ENCODE measurements around the gene FREM1.

The FREM1 gene

DNA sequence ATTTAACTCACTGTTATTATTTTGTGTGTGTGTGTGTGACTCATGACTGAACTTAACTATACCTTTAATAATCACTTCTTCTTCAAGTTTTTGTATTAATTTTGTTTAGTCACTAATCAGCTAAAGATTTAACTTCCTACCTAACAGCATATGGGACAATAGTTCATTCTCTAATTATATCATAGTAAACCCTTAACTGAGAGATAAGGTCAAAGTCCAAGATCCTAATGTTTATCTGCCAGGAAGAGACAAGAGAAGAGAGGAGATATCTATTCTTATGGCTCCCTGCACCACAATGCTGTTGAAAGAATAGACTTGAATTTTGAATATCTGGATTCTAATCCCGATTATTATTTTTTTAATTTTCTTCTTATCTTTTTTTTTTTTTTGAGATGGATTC is 28.1 kb downstream of the FREM1 start:
- DNase-seq (no peak), ATAC-seq (replicated peaks) (no peak)
- Mint-ChIP-seq H3K36me3 (ENCODE audit: insufficient read depth) (no peaks in the 10 kb centered on the region), H3K4me1 (ENCODE audit: low read depth in 2 of 2) (no peaks in the 10 kb centered on the region), H3K27ac (no peak overlapping the region), H3K9me3 (no peaks in the 10 kb centered on the region), H3K27me3 (peaks cover 0 to 6% of the 10 kb centered on the region in 2 donors), H3K4me3 (no peak overlapping the region)

DNA sequence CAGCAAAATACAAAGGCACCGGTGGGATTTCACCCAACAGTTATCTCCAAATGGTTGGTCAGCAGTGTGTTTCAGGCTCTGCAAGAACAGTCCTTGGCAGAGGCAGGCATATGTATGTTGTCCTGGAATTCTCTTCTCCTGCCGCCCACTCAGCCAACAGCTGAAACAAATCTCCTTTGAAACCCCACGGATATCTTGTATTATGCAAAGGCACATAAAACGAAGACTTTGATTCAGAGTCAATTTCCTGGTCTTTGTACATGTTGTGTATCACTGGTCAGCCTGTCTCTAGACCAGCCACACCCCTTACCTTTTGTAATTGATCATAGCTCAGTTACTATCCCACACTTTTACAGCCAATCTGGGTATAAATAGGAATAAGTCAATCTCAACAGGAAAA is 29.2 kb downstream of the FREM1 start:
- ATAC-seq (replicated peaks): no peak
- no peak overlapping the region for H3K4me3 Mint-ChIP-seq
- no peaks in the 10 kb centered on the region for H3K9me3 Mint-ChIP-seq
- peaks cover 0 to 6% of the 10 kb centered on the region in 2 donors for H3K27me3 Mint-ChIP-seq
- no peak overlapping the region for H3K27ac Mint-ChIP-seq
- H3K36me3 Mint-ChIP-seq (ENCODE audit: insufficient read depth): no peaks in the 10 kb centered on the region
- no peaks in the 10 kb centered on the region for H3K4me1 Mint-ChIP-seq (ENCODE audit: low read depth in 2 of 2)
- DNase-seq: no peak

DNA sequence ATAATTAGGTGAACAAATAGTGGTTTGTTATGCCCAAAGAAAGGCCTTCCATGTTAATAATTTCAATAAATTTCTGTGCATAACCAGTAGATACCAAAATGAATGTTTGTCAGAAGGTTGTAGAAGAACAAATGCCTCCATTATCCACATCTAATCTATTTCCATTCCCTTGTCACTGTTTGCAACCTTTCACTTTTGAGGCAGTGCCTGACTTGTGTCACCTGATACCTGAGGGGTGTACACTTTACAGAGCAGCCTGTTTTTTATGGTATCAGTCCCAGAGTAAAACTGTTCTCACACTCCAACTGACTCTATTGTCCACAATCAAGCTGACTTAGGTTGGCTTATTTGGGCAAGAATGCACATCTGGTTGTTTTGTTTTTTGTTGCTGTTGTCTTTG is 40.1 kb downstream of the FREM1 start:
- Mint-ChIP-seq H3K4me3 (no peak overlapping the region), H3K27ac (no peak overlapping the region), H3K27me3 (no peaks in the 10 kb centered on the region), H3K9me3 (peaks cover 0 to 5% of the 10 kb centered on the region in 2 donors), H3K4me1 (ENCODE audit: low read depth in 2 of 2) (no peaks in the 10 kb centered on the region), H3K36me3 (ENCODE audit: insufficient read depth) (no peaks in the 10 kb centered on the region)
- DNase-seq (no peak), ATAC-seq (replicated peaks) (no peak)

DNA sequence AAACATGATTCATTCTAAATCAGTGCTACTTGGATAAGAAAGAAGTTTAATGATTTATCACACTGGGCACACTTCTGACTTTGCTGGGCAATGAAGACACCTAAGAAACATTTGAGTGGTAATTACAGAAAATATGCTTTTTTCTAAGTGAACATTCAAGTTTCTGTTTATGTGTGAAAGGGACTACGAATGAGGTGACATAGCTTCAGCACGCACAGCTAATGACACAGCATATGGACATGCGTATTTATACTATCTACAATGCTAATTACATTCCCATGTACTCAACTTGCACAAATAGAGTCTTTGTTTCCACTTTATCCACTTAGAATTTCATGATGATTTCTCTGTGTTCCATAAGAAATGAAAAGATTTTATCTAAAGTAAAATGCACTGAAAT is 40.6 kb downstream of the FREM1 start:
- peaks cover 0 to 5% of the 10 kb centered on the region in 2 donors for H3K9me3 Mint-ChIP-seq
- no peaks in the 10 kb centered on the region for H3K36me3 Mint-ChIP-seq (ENCODE audit: insufficient read depth)
- H3K4me1 Mint-ChIP-seq (ENCODE audit: low read depth in 2 of 2): no peaks in the 10 kb centered on the region
- ATAC-seq (replicated peaks) (no peak), DNase-seq (no peak)
- no peak overlapping the region for H3K4me3 Mint-ChIP-seq
- no peaks in the 10 kb centered on the region for H3K27me3 Mint-ChIP-seq
- no peak overlapping the region for H3K27ac Mint-ChIP-seq

DNA sequence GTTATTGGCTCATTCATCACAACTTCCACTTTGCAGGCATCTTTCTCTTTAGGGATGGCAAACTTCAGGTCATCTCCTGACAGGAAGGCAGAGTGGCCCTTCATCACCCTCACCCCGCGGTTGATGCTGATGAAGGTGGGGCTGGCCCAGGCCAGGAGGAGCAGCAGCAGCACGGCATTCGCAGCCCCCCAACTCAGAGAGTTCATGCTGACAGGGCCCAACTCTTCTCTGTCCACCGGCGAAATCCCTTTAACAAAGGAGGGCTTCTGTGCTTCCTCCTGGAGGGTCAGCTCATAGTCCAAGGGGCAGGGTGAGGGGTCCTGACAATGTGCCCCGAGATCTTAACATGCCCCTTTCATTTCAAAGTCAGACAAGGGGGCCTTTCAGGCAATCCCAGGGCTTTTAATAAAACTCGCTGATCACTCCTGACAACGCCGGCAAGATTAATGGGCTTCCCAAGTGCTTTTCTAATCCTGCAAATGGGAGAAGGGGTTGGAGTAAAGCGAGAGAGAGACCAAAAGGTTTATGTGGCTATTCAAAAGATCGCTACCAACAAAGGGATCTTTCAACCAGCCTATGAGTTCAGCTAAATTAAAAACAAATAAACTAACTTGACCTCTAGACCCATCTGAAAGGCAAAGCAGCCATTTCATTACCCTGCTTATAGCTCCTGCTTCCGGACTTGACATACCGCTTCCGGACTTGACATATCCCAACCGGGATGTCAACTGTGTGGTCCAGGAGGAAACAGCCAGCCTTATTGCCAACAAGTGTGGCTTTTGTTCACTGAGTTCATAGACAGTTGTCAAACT is 41.2 kb downstream of the FREM1 start:
- no peaks in the 10 kb centered on the region for H3K4me1 Mint-ChIP-seq (ENCODE audit: low read depth in 2 of 2)
- no peak overlapping the region for H3K4me3 Mint-ChIP-seq
- no peaks in the 10 kb centered on the region for H3K27me3 Mint-ChIP-seq
- DNase-seq (no peak), ATAC-seq (replicated peaks) (no peak)
- peaks cover 0 to 5% of the 10 kb centered on the region in 2 donors for H3K9me3 Mint-ChIP-seq
- H3K27ac Mint-ChIP-seq: no peak overlapping the region
- H3K36me3 Mint-ChIP-seq (ENCODE audit: insufficient read depth): no peaks in the 10 kb centered on the region

DNA sequence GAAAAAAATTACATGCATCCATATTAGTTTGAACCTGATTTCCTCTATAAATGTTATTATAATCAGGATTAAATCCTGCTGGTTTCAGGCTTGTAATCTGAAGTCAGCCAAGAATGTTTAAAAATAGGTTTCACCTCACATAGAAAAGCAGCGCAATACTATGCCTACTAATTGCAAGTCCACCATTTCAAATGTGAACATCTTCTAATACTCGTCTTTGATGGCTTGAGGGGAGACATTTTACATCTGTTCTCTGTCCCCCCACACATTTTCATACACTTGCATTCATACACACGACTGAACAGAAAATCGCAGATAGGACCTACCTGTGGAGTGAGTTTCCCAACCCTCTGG is 41.8 kb downstream of the FREM1 start:
- Mint-ChIP-seq H3K9me3 (no peaks in the 10 kb centered on the region), H3K4me1 (ENCODE audit: low read depth in 2 of 2) (no peaks in the 10 kb centered on the region), H3K4me3 (no peak overlapping the region), H3K36me3 (ENCODE audit: insufficient read depth) (no peaks in the 10 kb centered on the region), H3K27ac (no peak overlapping the region), H3K27me3 (no peaks in the 10 kb centered on the region)
- DNase-seq (no peak), ATAC-seq (replicated peaks) (no peak)

DNA sequence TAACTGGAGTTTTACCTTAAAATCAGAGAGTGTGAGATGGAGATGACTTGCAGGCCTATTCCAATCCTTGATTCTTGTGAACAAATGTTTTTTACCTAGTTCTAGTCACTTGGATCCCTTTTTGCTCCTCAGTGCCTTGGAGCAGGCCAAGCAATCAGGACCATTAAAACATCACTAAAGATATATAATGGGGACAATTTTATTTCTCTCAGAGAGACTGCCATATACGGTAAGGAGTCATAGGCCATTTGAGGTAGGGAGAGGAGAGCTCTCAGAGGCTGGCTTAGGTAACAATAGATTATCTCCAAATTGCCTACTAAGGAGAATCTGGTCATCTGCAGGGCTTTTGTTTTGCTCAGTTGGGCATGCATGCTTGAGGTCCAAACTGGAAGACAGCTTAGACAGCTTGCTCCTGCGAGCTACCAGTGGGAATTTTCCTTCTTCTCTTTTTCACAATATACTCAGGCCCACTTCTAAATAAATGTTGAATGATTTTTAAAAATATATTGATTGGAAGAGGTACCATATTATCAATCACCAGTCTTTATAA is 44.0 kb downstream of the FREM1 start:
- no peak for DNase-seq
- peaks cover 0 to 9% of the 10 kb centered on the region in 2 donors for H3K9me3 Mint-ChIP-seq
- ATAC-seq (replicated peaks): no peak
- no peaks in the 10 kb centered on the region for H3K36me3 Mint-ChIP-seq (ENCODE audit: insufficient read depth)
- H3K4me3 Mint-ChIP-seq: no peak overlapping the region
- no peaks in the 10 kb centered on the region for H3K27me3 Mint-ChIP-seq
- no peak overlapping the region for H3K27ac Mint-ChIP-seq
- H3K4me1 Mint-ChIP-seq (ENCODE audit: low read depth in 2 of 2): no peaks in the 10 kb centered on the region

DNA sequence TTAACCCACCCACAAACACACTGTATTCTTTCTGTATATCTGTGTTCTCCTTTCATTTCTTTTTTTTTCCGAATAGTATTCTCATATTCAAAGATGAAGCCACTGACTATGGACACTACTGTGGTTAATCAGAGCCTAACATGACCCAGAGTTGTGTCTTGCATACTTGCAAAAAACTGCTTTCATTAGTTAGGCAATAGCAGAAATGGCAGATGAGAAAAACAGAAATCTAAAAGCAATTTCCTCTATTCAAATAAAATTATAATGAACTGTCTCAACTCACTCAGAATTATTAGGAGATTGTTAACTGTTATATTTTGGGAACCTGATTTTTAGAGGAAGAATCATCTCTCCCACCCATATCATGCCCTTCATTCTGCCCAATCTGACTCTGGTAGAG is 45.9 kb downstream of the FREM1 start:
- H3K4me3 Mint-ChIP-seq: no peak overlapping the region
- ATAC-seq (replicated peaks): no peak
- no peak overlapping the region for H3K27ac Mint-ChIP-seq

DNA sequence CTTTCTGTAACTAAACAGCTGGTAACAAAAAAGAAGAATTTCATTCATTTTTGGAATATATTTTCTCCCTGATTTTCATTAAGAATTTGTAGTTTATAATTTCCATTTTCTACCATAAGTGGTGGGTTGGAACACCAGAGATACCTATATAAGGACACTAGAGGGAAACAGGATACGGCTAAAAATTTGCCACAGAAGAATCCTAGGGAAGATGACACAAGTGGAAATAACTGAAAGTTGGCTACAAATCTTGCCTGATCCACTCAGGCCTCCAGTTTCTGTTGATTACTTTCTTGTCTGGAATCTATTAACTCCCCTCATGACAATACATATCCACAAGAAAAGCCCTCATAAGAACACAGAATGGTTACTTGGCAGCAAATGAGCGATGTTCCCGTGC is 46.8 kb downstream of the FREM1 start:
- no peak for ATAC-seq (replicated peaks)

More for the DNA sequence above, 45.9 kb downstream of the FREM1 start:
- no peaks in the 10 kb centered on the region for H3K4me1 Mint-ChIP-seq (ENCODE audit: low read depth in 2 of 2)
- H3K9me3 Mint-ChIP-seq: peaks cover 0 to 9% of the 10 kb centered on the region in 2 donors
- H3K36me3 Mint-ChIP-seq (ENCODE audit: insufficient read depth): no peaks in the 10 kb centered on the region
- no peak for DNase-seq
- H3K27me3 Mint-ChIP-seq: no peaks in the 10 kb centered on the region

DNA sequence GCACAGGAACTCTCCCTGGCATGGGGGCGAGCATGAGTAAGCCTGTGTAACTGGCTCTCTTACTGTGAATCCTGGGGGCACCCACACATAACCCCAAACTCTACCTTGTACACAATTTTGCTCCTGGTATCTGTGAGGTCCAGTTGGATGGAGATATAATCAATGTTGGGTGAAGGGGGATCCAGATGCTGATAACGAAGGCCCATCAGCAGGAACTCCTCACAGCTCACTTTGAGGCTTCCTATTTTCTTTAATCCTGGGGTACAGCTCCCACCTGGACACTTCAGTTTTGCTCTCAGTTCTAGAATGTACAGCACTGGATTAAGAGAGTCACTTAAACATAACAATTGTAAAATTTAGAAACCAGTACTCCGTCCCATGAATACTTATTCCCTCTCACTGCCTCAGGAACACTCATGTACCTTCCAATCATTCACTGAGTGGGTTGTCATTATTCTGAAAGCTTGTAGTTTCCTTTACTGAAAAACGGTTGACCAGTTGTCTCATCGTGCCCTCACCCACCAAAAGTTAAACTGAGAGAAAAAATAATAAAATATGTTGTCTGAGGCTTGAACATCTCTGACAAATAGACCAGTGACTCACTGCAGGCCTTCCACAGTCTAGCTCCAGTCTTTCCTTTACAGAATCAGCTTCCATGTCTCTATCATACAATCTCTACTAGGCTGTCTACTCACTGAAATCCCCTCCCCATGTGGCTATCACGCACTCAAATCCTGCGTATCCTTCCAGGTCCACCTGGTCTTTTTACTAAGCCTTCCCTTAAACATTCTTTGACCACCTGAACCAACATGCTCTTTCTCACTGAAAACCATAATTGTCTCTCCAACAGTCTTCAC is 52.6 kb downstream of the FREM1 start:
- Mint-ChIP-seq H3K27ac (no peak overlapping the region), H3K36me3 (ENCODE audit: insufficient read depth) (peaks cover 4% of the 10 kb centered on the region), H3K9me3 (peaks cover 0 to 9% of the 10 kb centered on the region in 2 donors), H3K4me3 (no peak overlapping the region), H3K4me1 (ENCODE audit: low read depth in 2 of 2) (no peaks in the 10 kb centered on the region), H3K27me3 (no peaks in the 10 kb centered on the region)
- no peak for DNase-seq
- ATAC-seq (replicated peaks): no peak

More for the DNA sequence above, 46.8 kb downstream of the FREM1 start:
- H3K27ac Mint-ChIP-seq: no peak overlapping the region
- H3K27me3 Mint-ChIP-seq: no peaks in the 10 kb centered on the region
- no peaks in the 10 kb centered on the region for H3K36me3 Mint-ChIP-seq (ENCODE audit: insufficient read depth)
- H3K4me1 Mint-ChIP-seq (ENCODE audit: low read depth in 2 of 2): no peaks in the 10 kb centered on the region
- peaks cover 0 to 9% of the 10 kb centered on the region in 2 donors for H3K9me3 Mint-ChIP-seq
- no peak overlapping the region for H3K4me3 Mint-ChIP-seq
- DNase-seq: no peak

DNA sequence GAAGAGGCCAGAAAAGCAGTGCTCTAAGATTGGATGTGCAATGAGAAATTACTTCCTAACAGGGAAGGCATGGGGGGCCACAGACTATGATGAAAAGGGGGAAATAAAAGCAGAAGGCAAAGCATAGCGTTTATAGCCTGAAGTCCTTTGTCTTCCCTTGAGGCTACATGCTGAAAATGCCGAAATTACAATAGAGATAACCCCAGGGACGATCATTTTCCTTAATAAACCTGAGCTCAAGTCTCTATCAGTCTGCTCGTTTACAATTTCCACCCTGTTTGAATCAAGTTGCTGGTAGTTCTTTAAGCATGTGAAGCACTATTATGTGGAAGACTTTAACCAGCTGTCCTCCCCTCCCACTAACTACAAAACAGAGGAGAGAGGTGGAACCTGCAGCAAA is 60.4 kb downstream of the FREM1 start:
- peaks cover 7 to 23% of the 10 kb centered on the region in 2 donors for H3K27me3 Mint-ChIP-seq
- H3K36me3 Mint-ChIP-seq (ENCODE audit: insufficient read depth): no peaks in the 10 kb centered on the region
- ATAC-seq (replicated peaks) (no peak), DNase-seq (no peak)
- no peak overlapping the region for H3K27ac Mint-ChIP-seq
- no peaks in the 10 kb centered on the region for H3K4me1 Mint-ChIP-seq (ENCODE audit: low read depth in 2 of 2)
- H3K9me3 Mint-ChIP-seq: peaks cover 0 to 4% of the 10 kb centered on the region in 2 donors
- H3K4me3 Mint-ChIP-seq: no peak overlapping the region

DNA sequence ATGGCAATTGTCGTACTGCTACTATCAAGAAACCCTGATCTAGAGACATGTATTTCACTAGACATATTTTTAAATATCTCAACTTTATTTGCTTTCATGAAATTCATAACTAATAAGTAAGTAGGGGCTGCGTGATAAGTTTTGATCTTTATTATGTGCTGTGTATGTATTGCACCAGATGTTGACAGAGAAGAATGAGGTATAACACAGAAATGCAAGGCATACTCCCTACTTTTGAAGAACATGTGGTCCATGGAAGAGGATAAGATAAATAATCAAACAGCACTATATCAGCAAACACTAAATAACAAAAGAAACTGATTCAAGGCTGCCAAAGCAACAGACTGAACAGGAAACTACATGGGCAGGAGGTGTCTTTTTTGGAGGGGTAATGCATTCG is 60.9 kb downstream of the FREM1 start:
- Mint-ChIP-seq H3K27ac (no peak overlapping the region), H3K36me3 (ENCODE audit: insufficient read depth) (no peaks in the 10 kb centered on the region), H3K4me1 (ENCODE audit: low read depth in 2 of 2) (no peaks in the 10 kb centered on the region), H3K27me3 (peaks cover 7 to 23% of the 10 kb centered on the region in 2 donors), H3K4me3 (no peak overlapping the region), H3K9me3 (peaks cover 0 to 4% of the 10 kb centered on the region in 2 donors)
- ATAC-seq (replicated peaks) (no peak), DNase-seq (no peak)

DNA sequence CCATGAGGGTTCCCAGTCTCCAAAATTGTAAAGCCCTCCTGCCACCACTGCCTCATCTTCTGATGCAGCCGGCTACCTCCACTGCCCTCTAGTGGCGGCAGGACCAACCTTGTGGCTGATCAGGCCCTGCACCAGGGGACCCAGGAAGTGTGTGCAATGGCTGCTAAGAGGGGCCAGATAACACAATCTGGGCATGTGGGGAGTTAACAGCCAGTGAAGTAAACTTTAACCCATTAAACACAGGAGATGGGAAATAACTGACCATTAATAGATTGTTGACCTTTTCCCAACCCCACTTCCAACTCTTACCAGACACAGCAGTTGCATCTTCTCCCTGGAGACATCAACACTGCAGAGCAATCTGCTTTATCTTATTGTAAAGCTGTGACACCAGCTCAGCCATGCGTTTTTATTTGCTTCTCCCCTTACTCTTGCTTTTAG is 63.3 kb downstream of the FREM1 start:
- no peaks in the 10 kb centered on the region for H3K4me1 Mint-ChIP-seq (ENCODE audit: low read depth in 2 of 2)
- no peaks in the 10 kb centered on the region for H3K36me3 Mint-ChIP-seq (ENCODE audit: insufficient read depth)
- no peak overlapping the region for H3K27ac Mint-ChIP-seq
- no peak overlapping the region for H3K4me3 Mint-ChIP-seq
- ATAC-seq (replicated peaks): no peak
- peaks cover 7 to 23% of the 10 kb centered on the region in 2 donors for H3K27me3 Mint-ChIP-seq
- no peak for DNase-seq
- peaks cover 0 to 5% of the 10 kb centered on the region in 2 donors for H3K9me3 Mint-ChIP-seq

Data from effector memory CD8-positive, alpha-beta T cell (primary cell).